PFSK-1 (cell line): ENCODE measurements around the gene PRDM16.

ENCODE experiments used
- FOXP2 ChIP-seq: optimal IDR thresholded peaks from 2 replicates; pipeline ENCODE3; 2011; ENCODE audit warnings: borderline replicate concordance, control low read depth, inconsistent platforms; ENCODE audit not compliant: insufficient read depth; ENCODE audit errors: extremely low read length, extremely low read depth
- POLR2AphosphoS5 ChIP-seq: IDR thresholded peaks from 2 replicates; pipeline ENCODE4 v1.6.1; 2012; ENCODE audit warnings: low read depth, mild to moderate bottlenecking, control low read depth, low read length, moderate library complexity
- SIN3A ChIP-seq: IDR thresholded peaks from 2 replicates; pipeline ENCODE4 v1.6.1; 2012; ENCODE audit warnings: mild to moderate bottlenecking, low read length, moderate library complexity, borderline replicate concordance; ENCODE audit not compliant: insufficient read depth
- TAF1 ChIP-seq: IDR thresholded peaks from 2 replicates; pipeline ENCODE4 v1.6.1; 2012; ENCODE audit warnings: low read length, control low read depth, borderline replicate concordance; ENCODE audit not compliant: insufficient read depth
- TF ChIP-seq, protein P1 (sequence below), 2 experiments: IDR thresholded peaks; 2 replicates each; pipeline versions ENCODE4 v1.6.1 to v1.8.0; 2011 to 2012; ENCODE audit warnings: low read depth in 2 of 2, low read length in 2 of 2, control low read depth in 1 of 2, inconsistent platforms in 1 of 2, mild to moderate bottlenecking in 1 of 2, moderate library complexity in 1 of 2; ENCODE audit not compliant: insufficient read depth in 1 of 2

PRDM16 gene

DNA sequence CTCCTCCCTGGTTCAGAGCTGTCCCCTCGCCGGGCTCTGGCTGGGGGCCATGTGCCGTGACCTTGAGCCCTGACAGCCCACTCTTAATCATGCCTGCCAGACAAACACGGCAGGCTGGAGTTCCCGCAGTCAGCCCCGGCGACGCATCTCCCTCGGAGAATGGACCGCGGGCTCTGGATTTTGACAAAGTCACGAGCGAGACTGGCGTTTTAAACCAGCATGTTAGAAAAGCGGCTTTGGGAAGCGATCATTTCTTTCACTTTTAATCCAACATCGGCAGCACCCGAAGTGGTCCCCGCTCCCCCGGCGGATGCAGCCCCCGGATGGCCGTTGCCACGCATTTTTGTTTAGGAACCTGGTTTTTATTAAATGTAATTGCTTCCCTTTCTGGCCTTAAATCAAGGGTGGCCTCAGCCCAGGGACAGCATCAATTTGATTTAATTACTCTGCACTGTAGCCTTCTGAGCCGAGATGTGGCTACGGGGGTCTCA, 70.9 kb downstream of the PRDM16 start:
- TF ChIP-seq FOXP2, result no peak
- TF ChIP-seq POLR2AphosphoS5, result no peak
- no peak for TF ChIP-seq TAF1
- no peak for TF ChIP-seq SIN3A
- TF ChIP-seq, protein P1, sequence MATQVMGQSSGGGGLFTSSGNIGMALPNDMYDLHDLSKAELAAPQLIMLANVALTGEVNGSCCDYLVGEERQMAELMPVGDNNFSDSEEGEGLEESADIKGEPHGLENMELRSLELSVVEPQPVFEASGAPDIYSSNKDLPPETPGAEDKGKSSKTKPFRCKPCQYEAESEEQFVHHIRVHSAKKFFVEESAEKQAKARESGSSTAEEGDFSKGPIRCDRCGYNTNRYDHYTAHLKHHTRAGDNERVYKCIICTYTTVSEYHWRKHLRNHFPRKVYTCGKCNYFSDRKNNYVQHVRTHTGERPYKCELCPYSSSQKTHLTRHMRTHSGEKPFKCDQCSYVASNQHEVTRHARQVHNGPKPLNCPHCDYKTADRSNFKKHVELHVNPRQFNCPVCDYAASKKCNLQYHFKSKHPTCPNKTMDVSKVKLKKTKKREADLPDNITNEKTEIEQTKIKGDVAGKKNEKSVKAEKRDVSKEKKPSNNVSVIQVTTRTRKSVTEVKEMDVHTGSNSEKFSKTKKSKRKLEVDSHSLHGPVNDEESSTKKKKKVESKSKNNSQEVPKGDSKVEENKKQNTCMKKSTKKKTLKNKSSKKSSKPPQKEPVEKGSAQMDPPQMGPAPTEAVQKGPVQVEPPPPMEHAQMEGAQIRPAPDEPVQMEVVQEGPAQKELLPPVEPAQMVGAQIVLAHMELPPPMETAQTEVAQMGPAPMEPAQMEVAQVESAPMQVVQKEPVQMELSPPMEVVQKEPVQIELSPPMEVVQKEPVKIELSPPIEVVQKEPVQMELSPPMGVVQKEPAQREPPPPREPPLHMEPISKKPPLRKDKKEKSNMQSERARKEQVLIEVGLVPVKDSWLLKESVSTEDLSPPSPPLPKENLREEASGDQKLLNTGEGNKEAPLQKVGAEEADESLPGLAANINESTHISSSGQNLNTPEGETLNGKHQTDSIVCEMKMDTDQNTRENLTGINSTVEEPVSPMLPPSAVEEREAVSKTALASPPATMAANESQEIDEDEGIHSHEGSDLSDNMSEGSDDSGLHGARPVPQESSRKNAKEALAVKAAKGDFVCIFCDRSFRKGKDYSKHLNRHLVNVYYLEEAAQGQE (IDR thresholded peaks at IDR 0.05; ENCODE audit: insufficient read depth in 1 of 2, low read depth in 2 of 2, low read length in 2 of 2), result no peak

DNA sequence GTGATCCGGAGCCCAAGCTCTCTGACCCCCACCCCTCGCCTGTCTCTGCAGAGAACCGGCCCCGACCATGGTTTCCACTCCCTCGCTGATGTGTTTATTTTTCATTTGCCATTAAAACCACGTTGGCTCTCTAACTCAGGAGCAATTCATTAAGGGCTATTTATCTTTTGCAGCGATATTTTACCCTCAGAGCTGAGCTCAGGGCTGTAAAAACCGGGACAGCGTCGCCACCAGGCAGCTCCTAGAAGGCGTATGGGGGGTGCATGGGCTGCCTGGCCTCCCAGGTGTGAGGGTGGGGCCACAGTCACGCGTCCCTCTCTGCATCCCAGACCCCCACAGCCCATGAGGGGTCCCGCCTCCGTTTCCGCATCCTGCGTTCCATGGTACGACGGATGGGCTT, 71.4 kb downstream of the PRDM16 start:
- TF ChIP-seq, protein P1 (IDR thresholded peaks at IDR 0.05; ENCODE audit: insufficient read depth in 1 of 2, low read depth in 2 of 2, low read length in 2 of 2), result no peak
- TF ChIP-seq POLR2AphosphoS5 (no peak), TAF1 (no peak), SIN3A (no peak), FOXP2 (no peak)

DNA sequence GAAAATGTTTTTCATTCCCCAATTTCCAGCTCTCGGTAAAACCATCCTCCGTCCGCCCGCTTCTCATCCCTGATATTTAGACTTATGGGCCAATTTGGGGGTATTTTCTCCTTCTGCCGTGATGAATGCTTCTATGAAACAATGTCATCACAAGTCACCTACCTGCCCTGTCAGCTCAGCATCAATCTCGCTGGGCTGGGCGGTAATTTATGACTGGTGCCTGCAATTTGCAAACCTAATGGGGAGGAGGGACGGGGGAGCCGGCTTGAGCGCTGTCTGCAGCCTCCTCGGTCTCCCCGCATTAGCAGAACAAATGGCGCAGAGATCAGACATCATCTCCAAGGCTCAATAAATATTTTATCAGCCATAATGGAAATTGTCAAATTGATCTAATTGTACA, 72.1 kb downstream of the PRDM16 start:
- TF ChIP-seq TAF1 (no peak), FOXP2 (no peak)
- TF ChIP-seq, protein P1 (IDR thresholded peaks at IDR 0.05; ENCODE audit: insufficient read depth in 1 of 2, low read depth in 2 of 2, low read length in 2 of 2), result no peak

DNA sequence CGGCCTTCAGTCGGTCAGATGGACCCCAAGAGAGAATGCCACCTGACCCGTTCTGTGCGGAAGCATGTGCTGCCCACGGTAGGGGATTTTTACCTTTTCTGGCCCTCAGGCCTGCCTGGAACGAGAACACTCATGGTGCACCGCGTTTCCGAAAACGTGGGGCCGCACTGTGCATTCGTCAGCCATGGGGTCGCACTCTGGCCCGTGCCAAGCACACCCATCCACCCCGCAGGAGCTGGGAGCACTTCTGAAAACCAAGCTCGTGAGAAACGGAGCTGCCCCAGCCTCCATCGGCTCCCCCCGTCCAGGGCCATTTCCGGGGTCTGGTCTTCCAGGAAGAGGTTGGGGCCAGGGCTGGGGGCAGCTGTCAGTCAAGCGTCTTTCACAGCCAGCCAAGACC, 72.8 kb downstream of the PRDM16 start:
- TF ChIP-seq SIN3A (no peak), FOXP2 (no peak), TAF1 (no peak), POLR2AphosphoS5 (no peak)
- TF ChIP-seq, protein P1 (IDR thresholded peaks at IDR 0.05; ENCODE audit: insufficient read depth in 1 of 2, low read depth in 2 of 2, low read length in 2 of 2), result no peak

DNA sequence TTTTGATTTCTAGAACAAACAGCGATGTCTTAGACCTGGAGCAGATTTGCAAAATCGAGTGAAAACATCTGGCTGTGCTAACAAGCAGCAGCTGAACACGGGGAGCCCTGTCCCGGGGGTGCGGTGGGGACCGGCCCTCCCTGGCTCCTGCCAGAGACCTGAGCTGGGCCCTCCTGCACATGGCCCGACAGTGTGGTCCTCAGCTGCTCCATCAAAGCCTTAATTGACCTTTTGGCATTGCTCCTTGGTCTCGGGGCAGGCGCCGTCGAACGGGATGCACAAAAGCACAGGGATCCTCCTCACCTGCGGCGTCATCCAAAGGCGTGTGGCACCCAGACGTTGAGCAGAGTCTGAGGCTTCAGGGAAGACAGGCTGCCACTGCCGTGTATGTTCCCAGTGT, 73.2 kb downstream of the PRDM16 start:
- TF ChIP-seq SIN3A (no peak), TAF1 (no peak), FOXP2 (no peak), POLR2AphosphoS5 (no peak)
- TF ChIP-seq, protein P1 (IDR thresholded peaks at IDR 0.05; ENCODE audit: insufficient read depth in 1 of 2, low read depth in 2 of 2, low read length in 2 of 2), result no peak
